AG08396 (cell line): ENCODE measurements around the gene LRRC46.
A peak's percentile ranks its signal among the peaks of the same experiment; 100 is the strongest.

ENCODE experiments used
- DNase-seq: peaks from one replicate; pipeline ENCODE4 v3.0.0; 2012; ENCODE audit warnings: low spot score, mixed read lengths

Gene LRRC46

DNA sequence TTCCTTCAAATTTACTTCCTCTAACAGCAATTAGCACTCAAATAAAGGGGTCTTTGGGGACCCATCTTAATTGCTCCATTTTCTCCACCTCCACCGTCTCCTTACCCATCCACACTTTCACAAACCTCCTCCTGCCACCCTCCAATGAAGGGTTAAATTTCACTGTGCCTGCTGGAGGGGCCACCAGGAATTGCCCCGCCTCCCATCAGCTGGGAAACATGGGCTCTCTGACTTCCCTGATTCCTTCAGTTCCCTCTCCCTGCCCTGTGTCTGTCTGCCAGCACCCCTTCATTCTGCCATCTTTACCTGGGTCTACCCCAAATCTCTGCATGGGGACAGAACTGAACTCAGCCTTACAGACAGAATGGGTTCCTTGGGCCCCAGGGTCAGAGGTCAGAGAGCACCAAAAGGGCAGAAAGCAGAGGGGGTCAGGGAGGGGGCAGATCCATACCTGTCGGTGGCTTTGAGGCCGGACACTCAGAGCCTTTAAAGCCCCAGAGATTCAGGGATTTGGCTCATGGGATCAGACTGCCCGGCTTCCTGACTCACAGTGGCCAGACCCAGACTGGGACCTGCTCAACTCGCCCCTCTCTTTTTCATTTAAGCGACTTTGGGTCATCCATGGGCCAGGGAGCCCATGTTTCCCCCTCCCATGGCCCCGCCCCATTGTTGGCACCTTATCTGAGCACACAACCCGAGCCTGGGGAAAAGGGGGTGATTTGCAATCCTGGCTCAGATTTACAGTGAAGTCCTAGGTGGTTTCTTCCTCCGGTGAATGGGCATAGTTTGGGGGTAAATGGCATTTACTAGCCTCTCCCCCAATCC is 46.9 kb downstream of the LRRC46 start:
- no peak for DNase-seq

DNA sequence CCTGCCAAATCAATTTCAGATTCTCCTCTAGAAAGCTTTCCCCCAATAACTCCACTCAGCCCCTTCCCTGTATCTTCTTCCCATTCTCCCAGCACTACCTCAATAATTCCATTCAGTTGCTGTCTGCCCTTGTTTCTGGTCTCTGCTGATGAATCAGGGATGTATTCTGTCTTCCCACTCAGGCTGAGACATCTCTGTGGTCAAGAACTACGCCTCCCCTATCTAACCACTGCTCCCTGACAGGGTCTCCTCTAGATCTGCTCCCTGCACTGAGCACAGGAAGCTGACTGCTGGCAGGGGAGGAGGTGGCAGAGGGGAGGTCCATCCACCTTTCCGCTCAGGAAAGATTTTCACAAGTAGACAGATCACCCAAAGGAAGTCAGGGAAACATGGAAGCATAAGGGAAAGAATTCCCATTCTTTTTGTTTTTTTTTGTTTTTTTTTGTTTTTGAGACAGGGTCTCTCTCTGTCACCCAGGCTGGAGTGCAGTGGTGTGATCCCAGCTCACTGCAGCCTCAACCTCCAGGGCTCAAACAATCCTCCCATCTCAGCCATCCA is 47.6 kb downstream of the LRRC46 start:
- no peak for DNase-seq

DNA sequence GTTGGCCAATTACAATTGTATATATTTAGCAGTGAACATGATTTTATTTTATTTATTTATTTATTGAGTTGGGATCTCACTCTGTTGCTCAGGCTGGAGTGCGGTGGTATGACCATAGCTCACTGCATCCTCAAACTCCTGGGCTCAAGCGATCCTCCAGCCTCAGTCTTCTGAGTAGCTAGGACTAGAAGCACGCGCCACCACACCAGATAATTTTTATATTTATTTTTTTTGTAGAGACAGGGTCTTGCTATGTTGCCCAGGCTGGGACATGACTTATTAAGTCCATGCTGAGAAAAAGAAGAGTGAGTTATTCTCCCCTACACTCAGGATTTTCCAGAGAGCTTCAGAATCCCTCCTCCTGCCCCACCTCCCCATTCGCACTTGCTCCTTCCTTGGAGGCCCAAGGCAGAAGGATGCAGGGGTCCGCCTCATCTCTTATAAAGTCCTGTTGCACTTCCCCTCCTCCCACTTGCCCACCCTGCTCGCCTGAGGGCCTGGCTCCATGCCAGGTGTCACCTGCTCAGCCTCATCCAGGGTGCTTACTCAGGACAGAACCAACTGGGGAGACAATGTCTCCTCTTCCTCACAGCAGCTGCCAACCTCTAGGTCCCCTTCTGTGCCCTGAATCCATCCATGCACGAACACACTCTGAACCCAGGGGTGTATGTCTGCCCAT is 48.4 kb downstream of the LRRC46 start:
- no peak for DNase-seq

DNA sequence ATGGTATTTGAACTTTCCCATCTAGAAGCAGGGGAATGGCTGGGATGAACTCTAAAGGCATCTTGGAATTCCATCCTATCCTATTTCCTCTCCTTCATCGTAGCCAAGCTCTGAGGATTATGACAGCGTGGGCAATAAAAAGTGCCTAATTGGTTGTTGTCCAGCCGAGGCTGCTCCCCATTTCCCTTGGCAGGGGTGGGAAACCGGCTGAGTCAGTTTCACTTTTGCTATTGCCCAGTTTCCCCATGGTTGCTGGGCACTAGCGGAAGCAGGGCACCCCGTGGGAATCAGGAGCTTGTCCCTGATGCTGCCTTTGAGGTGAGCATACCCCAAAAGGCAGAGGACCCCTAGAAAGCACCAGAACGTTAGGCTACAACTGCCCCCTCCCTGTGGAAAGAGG is 50.8 kb downstream of the LRRC46 start:
- DNase-seq = peak; percentile 40

DNA sequence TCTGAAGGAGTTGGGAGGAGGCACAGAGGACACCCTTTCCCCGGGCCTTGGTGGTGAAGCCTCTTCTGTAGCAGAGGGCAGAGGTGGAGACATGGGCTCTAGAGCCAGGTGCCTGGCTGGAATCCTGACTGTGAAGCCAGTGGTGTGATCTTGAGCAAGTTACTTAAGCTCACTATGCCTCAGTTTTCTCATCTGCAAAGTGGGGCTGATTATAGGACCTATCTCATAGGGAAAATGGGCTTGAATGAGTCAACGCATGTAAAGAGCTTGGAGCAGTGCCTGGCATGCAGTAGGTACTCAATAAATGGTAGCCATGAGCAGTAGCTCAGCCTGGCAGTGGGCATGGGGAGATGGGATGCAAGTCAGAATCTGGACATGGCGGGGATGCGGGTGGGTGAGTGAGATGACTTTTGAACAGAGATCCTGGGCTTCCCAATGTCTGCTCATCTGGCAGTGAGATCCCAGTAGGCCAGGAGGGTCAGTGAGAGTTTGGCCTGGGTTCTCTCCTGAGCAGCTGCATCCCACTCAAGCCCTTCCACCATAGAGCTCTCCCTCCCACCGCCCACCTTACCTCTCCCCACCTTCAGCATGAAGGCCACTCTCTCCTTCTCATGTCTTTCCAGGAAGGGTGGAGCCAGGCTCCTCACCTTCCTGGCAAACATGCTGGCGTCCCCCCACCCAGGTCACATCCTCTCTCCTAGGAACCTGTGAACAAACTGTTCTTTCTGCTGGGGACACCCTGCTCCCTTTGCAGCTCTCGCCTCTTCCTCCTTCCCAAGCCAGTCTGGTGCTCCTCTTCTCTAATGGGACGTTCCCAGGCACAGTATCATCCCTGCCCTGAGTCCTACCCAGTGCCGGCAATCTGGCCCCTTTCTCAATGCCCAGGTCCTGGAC is 51.5 kb downstream of the LRRC46 start:
- no peak for DNase-seq

DNA sequence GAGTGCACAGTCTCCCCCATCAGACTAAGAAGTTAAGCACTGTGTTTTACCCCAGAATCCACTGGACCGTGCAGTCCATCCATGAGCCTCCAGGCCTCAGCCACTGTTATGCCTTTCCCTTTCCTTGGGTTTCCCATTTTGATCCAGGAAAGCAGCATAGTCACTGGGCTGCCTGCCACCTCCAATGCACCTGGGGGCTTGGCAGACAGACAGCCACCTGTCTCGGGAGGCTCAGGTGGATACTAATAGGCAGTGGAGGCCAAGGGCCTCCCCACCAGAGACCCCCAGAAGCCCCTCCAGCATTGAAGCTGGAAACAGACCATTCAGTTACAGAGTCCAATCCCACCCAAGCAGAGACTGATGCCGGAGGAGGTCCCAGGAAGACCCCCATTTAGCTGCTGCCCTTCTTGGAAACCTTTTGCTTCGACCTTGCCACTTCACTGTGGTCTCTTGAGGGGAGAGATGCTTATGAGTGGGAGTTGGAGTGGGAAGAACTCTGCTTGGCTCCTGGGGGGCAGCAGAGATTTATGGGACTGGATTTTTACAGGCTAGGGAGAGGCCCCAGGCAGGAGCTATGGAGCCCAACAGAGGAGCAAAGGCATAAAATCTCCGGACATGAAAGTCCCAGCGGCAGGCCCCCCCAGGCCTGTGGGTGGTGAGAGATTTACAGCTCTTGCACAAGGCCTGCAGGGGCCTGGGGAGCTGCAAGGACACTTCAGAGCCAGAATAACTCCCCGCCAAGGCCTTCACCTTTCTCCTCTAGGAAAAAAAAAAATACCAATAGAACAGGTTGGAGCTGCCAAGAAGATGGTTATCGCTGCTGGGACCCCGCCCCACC is 52.3 kb downstream of the LRRC46 start:
- DNase-seq = no peak

DNA sequence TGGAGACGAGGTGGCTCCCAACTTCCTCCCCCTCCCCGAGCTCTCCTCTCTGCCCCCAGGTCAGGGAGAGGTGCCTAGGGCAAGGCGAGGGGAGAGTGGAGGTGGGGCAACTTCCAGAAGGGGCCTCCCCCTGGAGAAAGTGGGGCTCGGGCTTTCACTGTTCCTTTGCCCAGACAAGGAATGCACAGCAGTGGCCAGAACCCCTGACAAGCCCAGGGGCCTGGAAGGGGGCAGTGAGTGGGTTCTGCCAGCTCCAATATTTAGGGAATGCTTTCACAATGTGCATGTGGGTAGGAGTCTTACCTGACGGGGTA is 52.9 kb downstream of the LRRC46 start:
- DNase-seq = no peak

DNA sequence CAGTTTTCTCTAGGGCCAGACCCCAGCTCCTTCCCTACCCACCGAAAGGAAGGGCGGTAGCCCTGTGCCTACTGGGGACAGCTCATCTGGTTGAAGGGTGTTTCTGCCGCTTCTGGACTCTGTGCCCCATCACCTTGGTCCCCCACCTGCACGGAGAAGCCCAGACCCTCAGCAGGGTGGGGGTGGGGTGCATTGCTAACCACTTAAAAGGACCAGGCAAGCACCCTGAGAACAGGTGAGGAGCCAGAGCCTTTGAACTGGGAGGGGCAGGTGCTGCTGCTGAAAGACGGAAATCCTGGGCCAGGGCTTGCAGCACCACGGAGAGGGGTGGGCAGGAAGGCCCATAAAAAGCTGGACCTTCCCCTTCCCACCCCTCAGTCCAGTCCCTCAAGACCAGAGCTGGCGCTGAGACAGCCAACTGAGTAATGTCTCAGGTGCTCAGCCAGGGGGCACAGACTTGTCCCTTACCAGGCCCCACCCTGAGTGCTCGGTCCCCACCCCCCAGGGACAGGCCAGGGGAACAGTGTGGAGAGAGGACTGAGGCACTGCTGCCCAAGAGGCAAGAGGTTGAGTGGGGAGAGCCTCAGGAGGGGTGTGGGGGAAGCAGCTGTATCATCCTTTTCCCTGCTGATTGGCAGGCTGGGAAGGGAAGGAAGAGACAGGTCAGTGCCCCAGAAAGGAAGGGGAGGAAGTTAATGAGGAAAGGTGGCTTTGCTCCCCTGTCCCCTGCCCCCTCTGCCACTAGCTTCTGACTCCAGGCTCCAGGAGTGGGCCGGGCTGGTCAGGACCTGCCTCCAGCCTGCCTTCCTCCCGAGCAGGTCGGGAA is 53.6 kb downstream of the LRRC46 start:
- DNase-seq = no peak
